Endothelial cell of umbilical vein (primary cell): ENCODE measurements around the gene KLHL36. TPM values are rescaled to one million over a fixed set of nuclear protein-coding genes. Genes with fewer than 3 reads are reported as not detected.

Experiments
- BruUV-seq: library from RNA; stranded (reverse); fragments of 400-500 nt; replicated peaks from 2 replicates; lab custom pipeline; 2021; lab: Mats Ljungman, UMichigan
- CTCF ChIA-PET: fragments of 300-600, 350-600 bp; sonication (Branson Sonifier 250); formaldehyde crosslinking; loops from one replicate; lab custom pipeline; 2021; ENCODE audit warnings: antibody characterized with exemption, inconsistent platforms; lab: Charles Lee
- POLR2A ChIA-PET: fragments of 300-600, 350-600 bp; sonication (Branson Sonifier 250); formaldehyde crosslinking; loops from one replicate; lab custom pipeline; 2021; ENCODE audit warnings: antibody characterized with exemption, inconsistent platforms; lab: Charles Lee
- DNase-seq: peaks from one replicate; pipeline ENCODE4 v3.0.0-alpha.2; 2011; ENCODE audit warnings: low read depth, low spot score
- FAIRE-seq: peaks from 2 replicates; lab custom pipeline; 2011; peaks lifted over from hg19 to GRCh38; lab: Jason Lieb, UNC
- H2AFZ ChIP-seq: 2 replicates; pipeline ENCODE4 v1.6.0; 2012; ENCODE audit warnings: low read depth, low read length, control low read depth, inconsistent platforms
- H3K27ac ChIP-seq: 2 replicates; pipeline ENCODE4 v1.5.1; 2011; ENCODE audit warnings: low read depth, mild to moderate bottlenecking, control low read depth, low read length, moderate library complexity; ENCODE audit not compliant: insufficient read depth
- H3K27me3 ChIP-seq, 2 experiments: 2 replicates each; pipeline versions ENCODE4 v1.6.0 to v1.6.1; 2011; ENCODE audit warnings: low read length in 2 of 2, mixed read lengths in 1 of 2; ENCODE audit not compliant: control insufficient read depth in 2 of 2, insufficient read depth in 2 of 2
- H3K36me3 ChIP-seq, 2 experiments: 2 replicates in 1 of 2; 3 replicates in 1 of 2; pipeline ENCODE4 v1.5.1; 2011; ENCODE audit warnings: low read length in 2 of 2, mild to moderate bottlenecking in 1 of 2, moderate library complexity in 1 of 2; ENCODE audit not compliant: control insufficient read depth in 2 of 2, insufficient read depth in 2 of 2; ENCODE audit errors: extremely low read depth in 1 of 2
- H3K4me1 ChIP-seq: 3 replicates; pipeline ENCODE4 v1.5.1; 2011; ENCODE audit warnings: mild to moderate bottlenecking, low read length; ENCODE audit not compliant: control insufficient read depth, insufficient read depth; ENCODE audit errors: extremely low read depth
- H3K4me2 ChIP-seq: 2 replicates; pipeline ENCODE4 v1.6.1; 2011; ENCODE audit warnings: low read length, control low read depth, mixed read lengths; ENCODE audit not compliant: insufficient read depth
- H3K4me3 ChIP-seq, 3 experiments: fragments of 200-600 bp in 1 of 3; sonication (generic), shearing (Covaris generic) in 1 of 3; replicated peaks in 1 of 3; 2 replicates each; pipeline ENCODE4 v1.5.1; 2011 to 2016; ENCODE audit warnings: control low read depth in 3 of 3, low read length in 3 of 3, mild to moderate bottlenecking in 2 of 3, inconsistent platforms in 1 of 3, low read depth in 1 of 3, moderate library complexity in 1 of 3; ENCODE audit not compliant: insufficient read depth in 1 of 3
- H3K79me2 ChIP-seq: 2 replicates; pipeline ENCODE4 v1.6.0; 2012; ENCODE audit warnings: low read length, inconsistent platforms; ENCODE audit not compliant: control insufficient read depth, insufficient read depth
- H3K9ac ChIP-seq: replicated peaks from 2 replicates; pipeline ENCODE3; 2011; ENCODE audit warnings: low read length, control low read depth; ENCODE audit not compliant: insufficient read depth; ENCODE audit errors: extremely low read depth
- H3K9me1 ChIP-seq: replicated peaks from 3 replicates; pipeline ENCODE4 v1.6.0; 2011; ENCODE audit warnings: mild to moderate bottlenecking, low read length; ENCODE audit not compliant: control insufficient read depth, insufficient read depth; ENCODE audit errors: extremely low read depth
- H3K9me3 ChIP-seq: replicated peaks from 2 replicates; pipeline ENCODE4 v1.5.1; 2012; ENCODE audit warnings: low read length, inconsistent platforms; ENCODE audit not compliant: control insufficient read depth, insufficient read depth
- H4K20me1 ChIP-seq: replicated peaks from 2 replicates; pipeline ENCODE3; 2011; ENCODE audit warnings: mild to moderate bottlenecking, low read length; ENCODE audit not compliant: control insufficient read depth, insufficient read depth; ENCODE audit errors: extremely low read depth
- EZH2 ChIP-seq: IDR thresholded peaks from 2 replicates; pipeline ENCODE4 v1.6.1; 2012; ENCODE audit warnings: borderline replicate concordance, low read depth, mild to moderate bottlenecking, moderate library complexity, low read length, inconsistent platforms; ENCODE audit not compliant: severe bottlenecking
- FOS ChIP-seq: IDR thresholded peaks from 2 replicates; pipeline ENCODE4 v1.6.1; 2011; ENCODE audit warnings: mild to moderate bottlenecking, low read length, moderate library complexity, borderline replicate concordance; ENCODE audit not compliant: insufficient read depth
- GATA2 ChIP-seq: IDR thresholded peaks from 2 replicates; pipeline ENCODE4 v1.7.0; 2011; ENCODE audit warnings: low read depth, mild to moderate bottlenecking, moderate library complexity, mixed read lengths, low read length; ENCODE audit not compliant: insufficient read length, insufficient read depth
- JUN ChIP-seq: IDR thresholded peaks from 2 replicates; pipeline ENCODE4 v1.6.1; 2011; ENCODE audit warnings: borderline replicate concordance, low read depth; ENCODE audit not compliant: insufficient read length, insufficient read depth
- MYC ChIP-seq: IDR thresholded peaks from one replicate; pipeline ENCODE4 v1.6.1; 2011; ENCODE audit warnings: mild to moderate bottlenecking, low read depth, low read length
- POLR2A ChIP-seq: IDR thresholded peaks from 2 replicates; pipeline ENCODE4 v1.6.1; 2012; ENCODE audit warnings: low read depth, mild to moderate bottlenecking, control low read depth, low read length
- POLR2AphosphoS5 ChIP-seq: IDR thresholded peaks from 2 replicates; pipeline ENCODE4 v1.6.1; 2012; ENCODE audit warnings: low read depth, mild to moderate bottlenecking, control low read depth, low read length, moderate library complexity; ENCODE audit not compliant: insufficient read depth
- dilution Hi-C: fragments of 300-500 bp; cut with MboI; formaldehyde crosslinking; loops from one replicate; pipeline ENCODE4 v1.15.0; 2019; ENCODE audit warnings: low sequenced_read_pairs; ENCODE audit not compliant: extremely low pct_ligation_motif_present
- intact Hi-C: fragments of 100-400 bp; cut with micrococcal nuclease; formaldehyde crosslinking; loops from one replicate; pipeline ENCODE4 v1.10.0; 2022
- polyA plus RNA-seq, 4 experiments: library from polyadenylated mRNA; depleted of rRNA in 3 of 4; stranded (reverse) in 3 of 4; unstranded in 1 of 4; fragments of >200 nt; gene quantifications; 2 replicates each; pipeline versions ENCODE4 v1.2.1 to v1.2.3, GENCODE V29; 2011 to 2012; ENCODE audit warnings: missing spikeins in 1 of 4
- total RNA-seq: library from RNA; stranded (reverse); gene quantifications from 2 replicates; pipeline ENCODE4 v1.2.3, GENCODE V29; 2021
- TF ChIP-seq, protein P1 (sequence below), 2 donors: IDR thresholded peaks; 1 replicate in 1 of 2; 2 replicates in 1 of 2; pipeline ENCODE4 v1.5.1; 2011; ENCODE audit warnings: low read length in 2 of 2, mild to moderate bottlenecking in 2 of 2, moderate library complexity in 2 of 2, control low read depth in 1 of 2, inconsistent platforms in 1 of 2, low read depth in 1 of 2; ENCODE audit not compliant: insufficient read depth in 1 of 2; ENCODE audit errors: extremely low read depth in 1 of 2
- TF ChIP-seq, protein P2 (sequence below): IDR thresholded peaks from 2 replicates; pipeline ENCODE4 v1.6.1; 2011; ENCODE audit not compliant: insufficient read depth, insufficient read length

KLHL36 gene
- total and polyA plus RNA-seq, 2 donors (not counting 3 experiments of a cell fraction or from before 2014, with no cell fraction given), result 31.3 to 38.8 TPM

DNA sequence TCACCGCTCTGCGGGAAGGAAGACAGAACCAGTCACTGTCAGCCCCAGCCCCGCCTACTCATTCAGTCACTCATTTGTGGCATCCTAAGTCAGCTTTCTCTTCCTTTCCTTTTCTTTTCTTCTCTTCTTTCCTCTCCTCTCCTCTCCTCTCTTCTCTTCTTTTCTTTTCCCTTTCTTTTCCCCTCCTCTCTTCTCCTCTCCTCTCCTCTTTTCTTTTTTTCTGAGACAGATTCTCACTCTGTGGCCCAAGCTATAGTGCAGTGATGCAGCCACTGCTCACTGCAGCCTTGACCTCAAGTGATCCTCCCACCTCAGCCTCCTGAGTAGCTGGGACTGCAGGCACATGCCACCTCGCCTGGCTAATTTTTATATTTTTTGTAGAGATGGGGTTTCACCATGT, 10.6 kb upstream of the KLHL36 start:
- BruUV-seq, result no TSS peak
- Histone ChIP-seq H3K4me2 (no peak overlapping the region), H3K9ac (no peak overlapping the region), H3K4me1 (no peaks in the 10 kb centered on the region), H3K4me3 (no peak overlapping the region), H4K20me1 (no peaks in the 10 kb centered on the region), H3K9me3 (no peaks in the 10 kb centered on the region), H3K79me2 (no peaks in the 10 kb centered on the region), H2AFZ (no peak overlapping the region), H3K27me3 (no peaks in the 10 kb centered on the region), H3K27ac (no peak overlapping the region), H3K36me3 (no peaks in the 10 kb centered on the region), H3K9me1 (no peaks in the 10 kb centered on the region)
- TF ChIP-seq POLR2AphosphoS5, result no peak
- TF ChIP-seq, protein P1, sequence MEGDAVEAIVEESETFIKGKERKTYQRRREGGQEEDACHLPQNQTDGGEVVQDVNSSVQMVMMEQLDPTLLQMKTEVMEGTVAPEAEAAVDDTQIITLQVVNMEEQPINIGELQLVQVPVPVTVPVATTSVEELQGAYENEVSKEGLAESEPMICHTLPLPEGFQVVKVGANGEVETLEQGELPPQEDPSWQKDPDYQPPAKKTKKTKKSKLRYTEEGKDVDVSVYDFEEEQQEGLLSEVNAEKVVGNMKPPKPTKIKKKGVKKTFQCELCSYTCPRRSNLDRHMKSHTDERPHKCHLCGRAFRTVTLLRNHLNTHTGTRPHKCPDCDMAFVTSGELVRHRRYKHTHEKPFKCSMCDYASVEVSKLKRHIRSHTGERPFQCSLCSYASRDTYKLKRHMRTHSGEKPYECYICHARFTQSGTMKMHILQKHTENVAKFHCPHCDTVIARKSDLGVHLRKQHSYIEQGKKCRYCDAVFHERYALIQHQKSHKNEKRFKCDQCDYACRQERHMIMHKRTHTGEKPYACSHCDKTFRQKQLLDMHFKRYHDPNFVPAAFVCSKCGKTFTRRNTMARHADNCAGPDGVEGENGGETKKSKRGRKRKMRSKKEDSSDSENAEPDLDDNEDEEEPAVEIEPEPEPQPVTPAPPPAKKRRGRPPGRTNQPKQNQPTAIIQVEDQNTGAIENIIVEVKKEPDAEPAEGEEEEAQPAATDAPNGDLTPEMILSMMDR (IDR thresholded peaks at IDR 0.05; ENCODE audit: extremely low read depth in 1 of 2, insufficient read depth in 1 of 2, low read depth in 1 of 2, low read length in 2 of 2), result no peak
- TF ChIP-seq MYC, result no peak
- intact Hi-C loops (no loop called here), dilution Hi-C loops (no loop called here)
- POLR2A ChIA-PET, result no interaction called here
- DNase-seq (no peak), FAIRE-seq (no peak)
- CTCF ChIA-PET, result interaction anchor here (1.0 to 2.9 kb wide), 5 partner anchors 9 to 127 kb away, joined by 3 to 9 read pairs (median 4); no protein-coding TSS in a partner anchor

DNA sequence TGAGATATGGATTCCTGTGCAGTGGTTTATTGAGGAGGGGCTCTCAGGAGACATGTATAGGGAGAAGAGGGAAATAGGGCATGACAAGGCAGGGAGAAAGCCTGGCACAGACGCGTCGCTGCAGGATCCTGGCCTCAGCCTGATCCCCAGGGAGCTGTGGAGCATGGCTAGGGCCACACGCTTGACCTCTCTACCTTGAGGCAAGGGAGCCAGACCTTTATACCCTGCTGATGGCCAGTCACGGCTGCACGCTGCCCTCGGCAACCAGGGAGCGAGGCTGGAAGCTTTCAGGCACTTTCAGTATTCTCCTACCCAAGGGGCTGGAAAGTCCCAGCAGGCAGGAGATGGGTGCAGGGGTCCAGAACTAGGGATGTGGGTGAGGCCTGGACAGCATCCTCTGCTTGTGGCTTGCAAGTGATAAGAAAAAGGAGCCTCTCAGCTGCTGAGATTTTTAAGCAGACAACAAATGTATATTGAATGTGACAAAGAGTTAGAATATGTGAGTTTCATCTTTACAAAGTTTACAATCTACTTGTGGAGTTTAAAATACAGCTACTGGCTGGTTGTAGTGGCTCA, 10.0 kb upstream of the KLHL36 start:
- POLR2A ChIA-PET, result no interaction called here
- no peak overlapping the region for H2AFZ ChIP-seq
- no peaks in the 10 kb centered on the region for H3K27me3 ChIP-seq
- intact Hi-C loops (no loop called here), dilution Hi-C loops (no loop called here)
- FAIRE-seq (no peak), DNase-seq (no peak)
- TF ChIP-seq, protein P1 (IDR thresholded peaks at IDR 0.05; ENCODE audit: extremely low read depth in 1 of 2, insufficient read depth in 1 of 2, low read depth in 1 of 2, low read length in 2 of 2), result no peak
- TF ChIP-seq MYC (no peak), GATA2 (no peak), EZH2 (no peak), FOS (no peak), POLR2AphosphoS5 (no peak), JUN (no peak), POLR2A (no peak)
- TF ChIP-seq, protein P2, sequence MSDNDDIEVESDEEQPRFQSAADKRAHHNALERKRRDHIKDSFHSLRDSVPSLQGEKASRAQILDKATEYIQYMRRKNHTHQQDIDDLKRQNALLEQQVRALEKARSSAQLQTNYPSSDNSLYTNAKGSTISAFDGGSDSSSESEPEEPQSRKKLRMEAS, result no peak
- no peak overlapping the region for H3K4me3 ChIP-seq
- H3K9me3 ChIP-seq, result no peaks in the 10 kb centered on the region
- CTCF ChIA-PET, result interaction anchor here (1.1 to 2.9 kb wide), 3 partner anchors 10 to 100 kb away, joined by 4 to 9 read pairs (median 7); partner anchors contain the start of gene KLHL36
- H3K4me2 ChIP-seq, result no peak overlapping the region
- H3K79me2 ChIP-seq, result no peaks in the 10 kb centered on the region
- no peak overlapping the region for H3K9ac ChIP-seq
- no TSS peak for BruUV-seq
- no peak overlapping the region for H3K27ac ChIP-seq
- H3K4me1 ChIP-seq, result no peaks in the 10 kb centered on the region
- H3K9me1 ChIP-seq, result no peaks in the 10 kb centered on the region
- no peaks in the 10 kb centered on the region for H3K36me3 ChIP-seq
- no peaks in the 10 kb centered on the region for H4K20me1 ChIP-seq
